Calu3 (cell line): Measurements from ENCODE around the gene BTBD1. TPM values are rescaled to one million over a fixed set of nuclear protein-coding genes. Genes with fewer than 3 reads are reported as not detected.

Source experiments
- BruUV-seq: library from RNA; stranded (reverse); fragments of 400-500 nt; replicated peaks from 2 replicates; lab custom pipeline; 2021; lab: Mats Ljungman, UMichigan
- CTCF ChIA-PET: fragments of 300-600 bp; sonication (Branson Sonifier 250); formaldehyde crosslinking; loops from one replicate; lab custom pipeline; 2022; ENCODE audit warnings: antibody characterized with exemption; lab: Charles Lee
- DNase-seq: peaks from one replicate; pipeline ENCODE4 v3.0.0; 2022
- H3K27ac Mint-ChIP-seq: one replicate; pipeline ENCODE4 v1.8.0; 2022; ENCODE audit warnings: mixed read lengths; ENCODE audit not compliant: unreplicated experiment
- H3K27me3 Mint-ChIP-seq: one replicate; pipeline ENCODE4 v1.8.0; 2022; ENCODE audit warnings: mixed read lengths; ENCODE audit not compliant: unreplicated experiment
- H3K36me3 Mint-ChIP-seq: one replicate; pipeline ENCODE4 v1.8.0; 2022; ENCODE audit warnings: mild to moderate bottlenecking, moderate library complexity, mixed read lengths; ENCODE audit not compliant: insufficient read depth, unreplicated experiment
- H3K4me1 Mint-ChIP-seq: one replicate; pipeline ENCODE4 v1.8.0; 2022; ENCODE audit warnings: mild to moderate bottlenecking, low read depth, mixed read lengths; ENCODE audit not compliant: unreplicated experiment
- H3K4me3 Mint-ChIP-seq: one replicate; pipeline ENCODE4 v1.8.0; 2022; ENCODE audit warnings: mild to moderate bottlenecking, low read depth, moderate library complexity, mixed read lengths; ENCODE audit not compliant: unreplicated experiment
- H3K9me3 Mint-ChIP-seq: one replicate; pipeline ENCODE4 v1.8.0; 2022; ENCODE audit warnings: low read depth, mixed read lengths; ENCODE audit not compliant: unreplicated experiment
- CTCF ChIP-seq: fragments of 200-600 bp; IDR thresholded peaks from one replicate; pipeline ENCODE4 v1.8.0; 2022; ENCODE audit warnings: antibody characterized with exemption; ENCODE audit not compliant: unreplicated experiment
- intact Hi-C: fragments of 100-400 bp; cut with micrococcal nuclease; formaldehyde crosslinking; loops from one replicate; pipeline ENCODE4 v1.10.0; 2022; ENCODE audit not compliant: unreplicated experiment
- total RNA-seq: library from RNA; stranded (reverse); gene quantifications from 2 replicates; pipeline ENCODE4 v1.2.3, GENCODE V29; 2022

Gene BTBD1
- total RNA-seq, 1 experiment from 2014 or later, result 73.2 TPM

GRCh38 chr15:82999426-82999825, 67.6 kb downstream of the BTBD1 start:
- CTCF ChIA-PET, result interaction anchor here (0.6 to 1.5 kb wide), 5 partner anchors 9 to 718 kb away, joined by 3 to 9 read pairs (median 5); no protein-coding TSS in a partner anchor
- no peak for TF ChIP-seq CTCF
- DNase-seq, result no peak
- H3K9me3 Mint-ChIP-seq, result no peaks in the 10 kb centered on the region
- H3K4me3 Mint-ChIP-seq, result no peak overlapping the region
- H3K4me1 Mint-ChIP-seq, result peaks cover 8% of the 10 kb centered on the region
- no peak overlapping the region for H3K27ac Mint-ChIP-seq
- H3K27me3 Mint-ChIP-seq, result no peaks in the 10 kb centered on the region
- intact Hi-C loops, result no loop called here
- peaks cover 18% of the 10 kb centered on the region for H3K36me3 Mint-ChIP-seq
- no TSS peak for BruUV-seq

- no TSS peak for BruUV-seq
- Mint-ChIP-seq H3K36me3 (peaks cover 25% of the 10 kb centered on the region), H3K27me3 (no peaks in the 10 kb centered on the region), H3K4me3 (no peak overlapping the region), H3K4me1 (peaks cover 8% of the 10 kb centered on the region), H3K9me3 (no peaks in the 10 kb centered on the region), H3K27ac (no peak overlapping the region)
- intact Hi-C loops, result no loop called here
- DNase-seq, result no peak
- no peak for TF ChIP-seq CTCF
- CTCF ChIA-PET, result no interaction called here
Observed at GRCh38 chr15:82995938-82996337, 71.1 kb downstream of the BTBD1 start.

- no TSS peak for BruUV-seq
- H3K4me3 Mint-ChIP-seq, result no peak overlapping the region
- intact Hi-C loops, result no loop called here
Observed at GRCh38 chr15:82995076-82995475, 72.0 kb downstream of the BTBD1 start.

GRCh38 chr15:82993144-82993543, 73.9 kb downstream of the BTBD1 start:
- TF ChIP-seq CTCF, result no peak
- no peaks in the 10 kb centered on the region for H3K27me3 Mint-ChIP-seq
- CTCF ChIA-PET, result no interaction called here
- H3K36me3 Mint-ChIP-seq, result peaks cover 27% of the 10 kb centered on the region
- H3K9me3 Mint-ChIP-seq, result no peaks in the 10 kb centered on the region
- DNase-seq, result no peak
- no peak overlapping the region for H3K27ac Mint-ChIP-seq
- intact Hi-C loops, result no loop called here
- H3K4me3 Mint-ChIP-seq, result no peak overlapping the region
- no TSS peak for BruUV-seq
- H3K4me1 Mint-ChIP-seq, result no peaks in the 10 kb centered on the region

More at GRCh38 chr15:82995076-82995475, 72.0 kb downstream of the BTBD1 start:
- no peak for DNase-seq
- Mint-ChIP-seq H3K27me3 (no peaks in the 10 kb centered on the region), H3K9me3 (no peaks in the 10 kb centered on the region), H3K36me3 (peaks cover 16% of the 10 kb centered on the region), H3K4me1 (peaks cover 2% of the 10 kb centered on the region), H3K27ac (no peak overlapping the region)
- CTCF ChIA-PET, result no interaction called here
- TF ChIP-seq CTCF, result no peak
